ENCODE data around the gene TTC27. TPM values are rescaled to one million over a fixed set of nuclear protein-coding genes. Genes with fewer than 3 reads are reported as not detected.
A peak's percentile ranks its signal among the peaks of the same experiment; 100 is the strongest.

TTC27 gene
- total and polyA plus RNA-seq, 12 donors, result 4.8 to 17.3 (median 12.1) TPM

- peaks cover 0 to under 1% (median 0%) of the 10 kb centered on the region in 9 donors for H3K4me1 ChIP-seq
- no peaks in the 10 kb centered on the region for H3K27me3 ChIP-seq
- peak in 4 of 8 donors; percentile 53 to 74 (median 64) for ATAC-seq
- DNase-seq, result no peak
- 71 to 72% methylated on average over 5 of the region's 5 CpGs for WGBS, 2 donors
- H3K36me3 ChIP-seq, result peaks cover 0 to 96% (median 23%) of the 10 kb centered on the region in 9 donors
- no peak for TF ChIP-seq CTCF (IDR thresholded peaks at IDR 0.05)
- intact Hi-C loops (cut with DNase I), result no loop called here
- H3K9me3 ChIP-seq, result no peaks in the 10 kb centered on the region
- no peak overlapping the region for H3K4me3 ChIP-seq
- peak overlapping the region in 4 of 10 donors; percentile 10 to 56 (median 20) for H3K27ac ChIP-seq
Measured at GRCh38 chr2:32647180-32647651, 19.4 kb downstream of the TTC27 start.

GRCh38 chr2:32652555-32653209 is 24.8 kb downstream of the TTC27 start:
- Histone ChIP-seq H3K36me3 (peaks cover 0 to 90% (median 14%) of the 10 kb centered on the region in 9 donors), H3K27ac (peak overlapping the region in 1 of 10 donors; percentile 4), H3K4me3 (no peak overlapping the region), H3K27me3 (no peaks in the 10 kb centered on the region), H3K4me1 (peaks cover 0 to 8% (median 0%) of the 10 kb centered on the region in 9 donors), H3K9me3 (no peaks in the 10 kb centered on the region)
- WGBS, 2 donors, result 59 to 60% methylated on average over 7 of the region's 7 CpGs
- intact Hi-C loops (cut with DNase I), result no loop called here
- no peak for DNase-seq
- TF ChIP-seq CTCF (IDR thresholded peaks at IDR 0.05), result no peak
- ATAC-seq, result no peak

GRCh38 chr2:32656069-32656468 is 28.2 kb downstream of the TTC27 start:
- Histone ChIP-seq H3K4me3 (no peak overlapping the region), H3K36me3 (peaks cover 0 to 79% (median 12%) of the 10 kb centered on the region in 9 donors), H3K9me3 (no peaks in the 10 kb centered on the region), H3K27me3 (no peaks in the 10 kb centered on the region), H3K4me1 (peaks cover 0 to 8% (median 0%) of the 10 kb centered on the region in 9 donors), H3K27ac (no peak overlapping the region)
- ATAC-seq (no peak), DNase-seq (no peak)
- WGBS, 2 donors, result 86 to 93% methylated on average over 3 of the region's 3 CpGs
- TF ChIP-seq CTCF (IDR thresholded peaks at IDR 0.05), result no peak
- intact Hi-C loops (cut with DNase I), result no loop called here

- intact Hi-C loops (cut with DNase I), result no loop called here
- H3K27ac ChIP-seq, result no peak overlapping the region
- peaks cover 0 to 45% (median 11%) of the 10 kb centered on the region in 9 donors for H3K36me3 ChIP-seq
- no peak for ATAC-seq
- WGBS, 2 donors, result 92 to 95% methylated on average over 8 of the region's 8 CpGs
- DNase-seq, result no peak
- H3K9me3 ChIP-seq, result no peaks in the 10 kb centered on the region
- no peaks in the 10 kb centered on the region for H3K27me3 ChIP-seq
- no peaks in the 10 kb centered on the region for H3K4me1 ChIP-seq
- TF ChIP-seq CTCF (IDR thresholded peaks at IDR 0.05), result no peak
- no peak overlapping the region for H3K4me3 ChIP-seq
Measured at GRCh38 chr2:32663864-32664263, 36.0 kb downstream of the TTC27 start.

All from heart right ventricle (tissue), 16 donors.